Activated CD4-positive, alpha-beta T cell treated with anti-CD3 and anti-CD28 coated beads for 1 hour (primary cell): ENCODE results near the gene CERS1.
A peak's percentile ranks its signal among the peaks of the same experiment; 100 is the strongest.
"Not testable (repeated sequence)": the region's sequence is repeated elsewhere in the genome, so short reads cannot be mapped to it uniquely, and the experiment has no call there.

Experiments used
- DNase-seq: peaks from one replicate; pipeline ENCODE4 v3.0.0-alpha.2; 2020

Gene CERS1

GRCh38 chr19:18919086-18919899 lies 23.3 kb upstream of the CERS1 start, which contains the start of the genes COPE and DDX49:
COPE (minus strand) TSS chr19:18919387; CDS start chr19:18919348, 39 bp downstream.
DDX49 (plus strand) TSS chr19:18919715; CDS start chr19:18919742, 27 bp downstream.
- peak; percentile 96 for DNase-seq

GRCh38 chr19:18917593-18917992 lies 21.6 kb upstream of the CERS1 start:
- DNase-seq = not testable (repeated sequence)

GRCh38 chr19:18915639-18916038 lies 19.7 kb upstream of the CERS1 start:
- no peak for DNase-seq

- no peak for DNase-seq
Observed at GRCh38 chr19:18913466-18913865, 17.5 kb upstream of the CERS1 start.

GRCh38 chr19:18912933-18913332 lies 17.0 kb upstream of the CERS1 start:
- no peak for DNase-seq

GRCh38 chr19:18910801-18911436 lies 15.0 kb upstream of the CERS1 start:
- DNase-seq = no peak

GRCh38 chr19:18910010-18910409 lies 14.1 kb upstream of the CERS1 start:
- no peak for DNase-seq

GRCh38 chr19:18908917-18909619 lies 13.1 kb upstream of the CERS1 start:
- DNase-seq = no peak

- DNase-seq = no peak
Observed at GRCh38 chr19:18906605-18907519, 10.9 kb upstream of the CERS1 start.

GRCh38 chr19:18905513-18906236 lies 9.7 kb upstream of the CERS1 start:
- DNase-seq = no peak

GRCh38 chr19:18905058-18905456 lies 9.1 kb upstream of the CERS1 start:
- DNase-seq = no peak

- no peak for DNase-seq
Observed at GRCh38 chr19:18904334-18905057, 8.5 kb upstream of the CERS1 start.

GRCh38 chr19:18903156-18904037 lies 7.4 kb upstream of the CERS1 start:
- no peak for DNase-seq

- DNase-seq = not testable (repeated sequence)
Observed at GRCh38 chr19:18902519-18902918, 6.6 kb upstream of the CERS1 start.

GRCh38 chr19:18901491-18901890 lies 5.5 kb upstream of the CERS1 start:
- no peak for DNase-seq

GRCh38 chr19:18900700-18901481 lies 4.9 kb upstream of the CERS1 start:
- DNase-seq = no peak

- DNase-seq = no peak
Observed at GRCh38 chr19:18899624-18900560, 3.9 kb upstream of the CERS1 start.
